Esophagus (tissue), 2 donors: ENCODE results near the gene PLXNB2. TPM values are rescaled to one million over a fixed set of nuclear protein-coding genes. Genes with fewer than 3 reads are reported as not detected.

ENCODE experiments used
- H3K27ac ChIP-seq, 2 donors: one replicate each; pipeline ENCODE4 v1.5.1; 2013; ENCODE audit warnings: low read depth in 2 of 2, mild to moderate bottlenecking in 2 of 2, inconsistent platforms in 1 of 2, low read length in 1 of 2, moderate library complexity in 1 of 2
- H3K27me3 ChIP-seq, 2 donors: one replicate each; pipeline ENCODE4 v1.6.1; 2013; ENCODE audit warnings: low read length in 2 of 2, control low read depth in 1 of 2, mild to moderate bottlenecking in 1 of 2; ENCODE audit not compliant: insufficient read depth in 2 of 2, control insufficient read depth in 1 of 2
- H3K36me3 ChIP-seq, 2 donors: one replicate each; pipeline ENCODE4 v1.6.1; 2013; ENCODE audit warnings: low read length in 1 of 2; ENCODE audit not compliant: control insufficient read depth in 2 of 2, insufficient read depth in 2 of 2
- H3K4me1 ChIP-seq, 2 donors: one replicate each; pipeline ENCODE4 v1.6.1; 2013; ENCODE audit warnings: low read length in 1 of 2; ENCODE audit not compliant: control insufficient read depth in 2 of 2, insufficient read depth in 2 of 2
- H3K4me3 ChIP-seq, 2 donors: one replicate each; pipeline ENCODE4 v1.5.1; 2013; ENCODE audit warnings: low read length in 2 of 2, mild to moderate bottlenecking in 2 of 2, low read depth in 1 of 2, moderate library complexity in 1 of 2
- H3K9me3 ChIP-seq, 2 donors: one replicate each; pipeline ENCODE4 v1.6.1; 2013; ENCODE audit warnings: mild to moderate bottlenecking in 2 of 2, low read depth in 1 of 2, low read length in 1 of 2, moderate library complexity in 1 of 2; ENCODE audit not compliant: control insufficient read depth in 2 of 2, insufficient read depth in 1 of 2
- WGBS, 2 donors: extraction: QIAGEN DNeasy Blood & Tissue Kit; methylation state at CpG; one replicate each; pipeline ENCODE4 v1.1.7; 2013; 5-methylcytosine and 5-hydroxymethylcytosine counted together
- polyA plus RNA-seq, 2 donors: library from polyadenylated mRNA; stranded (reverse); fragments of 200-250 nt; gene quantifications; one replicate each; pipeline ENCODE4 v1.2.3, GENCODE V29; 2013
- donor health status: healthy with polysubstance abuse.
- donor health status: Bipolar disorder and iron deficiency.

Gene PLXNB2, protein sequence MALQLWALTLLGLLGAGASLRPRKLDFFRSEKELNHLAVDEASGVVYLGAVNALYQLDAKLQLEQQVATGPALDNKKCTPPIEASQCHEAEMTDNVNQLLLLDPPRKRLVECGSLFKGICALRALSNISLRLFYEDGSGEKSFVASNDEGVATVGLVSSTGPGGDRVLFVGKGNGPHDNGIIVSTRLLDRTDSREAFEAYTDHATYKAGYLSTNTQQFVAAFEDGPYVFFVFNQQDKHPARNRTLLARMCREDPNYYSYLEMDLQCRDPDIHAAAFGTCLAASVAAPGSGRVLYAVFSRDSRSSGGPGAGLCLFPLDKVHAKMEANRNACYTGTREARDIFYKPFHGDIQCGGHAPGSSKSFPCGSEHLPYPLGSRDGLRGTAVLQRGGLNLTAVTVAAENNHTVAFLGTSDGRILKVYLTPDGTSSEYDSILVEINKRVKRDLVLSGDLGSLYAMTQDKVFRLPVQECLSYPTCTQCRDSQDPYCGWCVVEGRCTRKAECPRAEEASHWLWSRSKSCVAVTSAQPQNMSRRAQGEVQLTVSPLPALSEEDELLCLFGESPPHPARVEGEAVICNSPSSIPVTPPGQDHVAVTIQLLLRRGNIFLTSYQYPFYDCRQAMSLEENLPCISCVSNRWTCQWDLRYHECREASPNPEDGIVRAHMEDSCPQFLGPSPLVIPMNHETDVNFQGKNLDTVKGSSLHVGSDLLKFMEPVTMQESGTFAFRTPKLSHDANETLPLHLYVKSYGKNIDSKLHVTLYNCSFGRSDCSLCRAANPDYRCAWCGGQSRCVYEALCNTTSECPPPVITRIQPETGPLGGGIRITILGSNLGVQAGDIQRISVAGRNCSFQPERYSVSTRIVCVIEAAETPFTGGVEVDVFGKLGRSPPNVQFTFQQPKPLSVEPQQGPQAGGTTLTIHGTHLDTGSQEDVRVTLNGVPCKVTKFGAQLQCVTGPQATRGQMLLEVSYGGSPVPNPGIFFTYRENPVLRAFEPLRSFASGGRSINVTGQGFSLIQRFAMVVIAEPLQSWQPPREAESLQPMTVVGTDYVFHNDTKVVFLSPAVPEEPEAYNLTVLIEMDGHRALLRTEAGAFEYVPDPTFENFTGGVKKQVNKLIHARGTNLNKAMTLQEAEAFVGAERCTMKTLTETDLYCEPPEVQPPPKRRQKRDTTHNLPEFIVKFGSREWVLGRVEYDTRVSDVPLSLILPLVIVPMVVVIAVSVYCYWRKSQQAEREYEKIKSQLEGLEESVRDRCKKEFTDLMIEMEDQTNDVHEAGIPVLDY (N-terminal part only)
- 100 to 1,000 TPM; 107 to 186 TPM for polyA plus RNA-seq

DNA sequence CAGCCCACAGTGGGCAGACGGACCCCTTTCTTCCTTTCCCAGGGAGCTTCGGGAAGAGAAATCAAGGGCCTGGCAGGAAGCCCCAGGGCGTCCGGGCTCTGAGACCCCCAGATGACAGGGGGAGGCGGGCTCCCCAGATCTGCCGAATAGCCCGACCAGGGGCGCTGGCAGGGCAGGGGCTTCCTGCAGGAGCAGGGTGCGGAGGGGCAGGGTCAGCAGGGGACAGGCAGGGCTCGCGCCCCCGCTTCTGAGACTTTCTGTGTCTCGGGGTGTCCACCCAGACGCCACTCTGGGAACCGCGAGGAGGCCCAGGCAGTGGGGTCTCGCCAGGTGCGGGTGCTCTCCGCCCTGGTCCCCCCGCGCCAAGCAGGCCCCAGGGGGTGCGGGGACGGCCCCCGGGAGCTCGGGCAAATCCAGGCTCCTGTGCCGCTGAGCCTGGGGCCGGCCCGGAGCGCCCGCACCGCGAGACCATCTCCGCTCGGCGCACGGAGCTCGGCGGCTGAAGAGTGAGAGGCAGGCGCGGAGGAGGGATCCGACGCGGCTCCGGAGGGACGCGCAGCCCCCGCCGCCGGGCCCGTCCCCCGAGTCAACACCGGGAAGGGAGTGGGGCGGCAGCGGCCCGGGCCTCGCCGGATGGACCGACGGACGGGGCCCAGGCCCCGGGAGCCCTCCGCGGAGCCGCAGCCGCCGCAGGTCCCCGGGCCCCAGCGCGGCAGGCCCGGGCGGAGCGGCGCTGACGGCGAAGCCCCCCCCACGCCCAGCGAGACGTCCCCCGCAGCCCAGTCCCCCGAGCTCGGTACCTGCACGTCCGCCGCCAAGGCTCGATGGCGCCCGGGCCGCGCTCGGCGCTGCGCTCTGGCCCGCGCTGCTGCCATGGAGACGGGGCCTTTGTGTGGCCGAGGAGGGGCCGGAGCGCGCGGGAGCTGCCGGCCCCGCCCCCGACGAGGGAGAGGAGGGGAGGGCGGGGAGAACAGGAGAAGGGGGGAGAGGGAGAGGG, at the start of gene PLXNB2:
TSS of gene PLXNB2 (minus strand) at position 894 of the 997 bp plus-strand sequence. CDS start 17,062 bp downstream, outside the sequence.
- Histone ChIP-seq H3K36me3 (peaks cover 0 to 12% of the 10 kb centered on the region in 2 donors), H3K4me3 (peak within 1 kb of the TSS; percentile 92 to 96), H3K9me3 (no peaks in the 10 kb centered on the region), H3K27ac (peak within 1 kb of the TSS; percentile 92 to 98), H3K27me3 (no peaks in the 10 kb centered on the region), H3K4me1 (peaks cover 23 to 37% of the 10 kb centered on the region in 2 donors)
- 1% methylated on average over 84 to 100 of the region's 105 CpGs for WGBS, 2 donors

DNA sequence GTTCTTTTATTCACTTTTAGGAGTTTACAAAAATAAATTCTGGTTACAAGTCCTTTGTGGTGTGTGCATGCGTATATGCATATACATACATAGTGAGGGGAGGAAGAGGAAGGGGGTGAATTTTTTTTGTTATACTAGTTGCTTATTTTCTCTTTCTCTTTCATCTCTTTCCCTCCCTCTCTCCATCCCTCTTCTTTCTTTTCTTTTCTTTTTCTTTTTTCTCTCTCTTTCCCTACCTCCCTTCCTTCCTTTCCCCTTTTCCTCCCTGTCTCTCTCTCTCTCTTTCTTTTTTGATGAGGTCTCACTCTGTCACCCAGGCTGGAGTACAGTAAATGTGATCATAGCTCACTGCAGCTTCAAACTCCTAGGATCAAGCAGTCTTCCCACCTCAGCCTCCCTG, 49.8 kb upstream of the PLXNB2 start:
- Histone ChIP-seq H3K9me3 (no peaks in the 10 kb centered on the region), H3K27me3 (no peaks in the 10 kb centered on the region), H3K4me3 (no peak overlapping the region), H3K36me3 (peaks cover 0 to 12% of the 10 kb centered on the region in 2 donors), H3K27ac (no peak overlapping the region), H3K4me1 (peaks cover 0 to 6% of the 10 kb centered on the region in 2 donors)
- WGBS, 2 donors = 88 to 93% methylated on average over 1 of the region's 1 CpG

DNA sequence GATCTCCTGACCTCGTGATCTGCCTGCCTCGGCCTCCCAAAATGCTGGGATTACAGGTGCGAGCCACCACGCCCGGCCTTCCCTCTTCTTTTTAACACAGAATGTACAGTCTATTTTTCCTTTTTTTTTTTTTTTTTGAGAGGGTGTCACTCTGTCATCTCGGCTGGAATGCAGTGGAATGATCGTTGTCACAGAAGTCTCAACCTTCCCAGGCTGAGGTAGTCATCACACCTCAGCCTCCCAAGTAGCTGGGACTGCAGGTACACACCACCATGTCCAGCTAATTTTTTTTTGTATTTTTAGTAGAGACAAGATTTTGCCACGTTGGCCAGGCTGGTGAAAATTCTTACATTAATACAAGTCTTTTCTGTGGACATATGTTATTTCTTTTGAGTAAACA, 48.7 kb upstream of the PLXNB2 start:
- 94% methylated on average over 8 of the region's 8 CpGs for WGBS, 2 donors
- H3K27me3 ChIP-seq = no peaks in the 10 kb centered on the region
- H3K4me1 ChIP-seq = peaks cover 0 to under 1% of the 10 kb centered on the region in 2 donors
- no peaks in the 10 kb centered on the region for H3K9me3 ChIP-seq
- H3K4me3 ChIP-seq = no peak overlapping the region
- H3K27ac ChIP-seq = no peak overlapping the region
- H3K36me3 ChIP-seq = peaks cover 0 to 6% of the 10 kb centered on the region in 2 donors

DNA sequence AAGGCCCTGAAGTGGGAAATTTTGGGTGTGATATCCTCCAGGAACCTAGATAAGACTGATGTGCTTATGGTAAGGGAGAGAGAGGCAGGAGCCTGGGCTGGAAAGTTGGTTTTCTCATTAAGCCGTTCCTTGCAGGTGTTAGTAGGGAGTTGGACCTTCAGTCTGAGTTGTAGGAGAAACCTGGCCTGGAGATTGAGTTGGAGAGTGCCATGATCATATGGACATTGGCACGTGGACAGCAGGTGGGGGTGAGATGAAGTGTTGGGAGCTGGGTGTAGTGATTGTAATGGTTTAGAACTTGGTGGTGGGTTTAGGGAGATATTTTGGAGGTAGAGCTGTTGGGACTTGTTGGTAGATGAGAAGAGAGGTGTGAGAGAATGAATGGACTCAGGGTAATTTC, 40.6 kb upstream of the PLXNB2 start:
- no peaks in the 10 kb centered on the region for H3K9me3 ChIP-seq
- peaks cover 2 to 3% of the 10 kb centered on the region in 2 donors for H3K36me3 ChIP-seq
- H3K27me3 ChIP-seq = no peaks in the 10 kb centered on the region
- 55 to 57% methylated on average over 2 of the region's 2 CpGs for WGBS, 2 donors
- H3K4me3 ChIP-seq = no peak overlapping the region
- no peak overlapping the region for H3K27ac ChIP-seq
- peaks cover 2 to 8% of the 10 kb centered on the region in 2 donors for H3K4me1 ChIP-seq

DNA sequence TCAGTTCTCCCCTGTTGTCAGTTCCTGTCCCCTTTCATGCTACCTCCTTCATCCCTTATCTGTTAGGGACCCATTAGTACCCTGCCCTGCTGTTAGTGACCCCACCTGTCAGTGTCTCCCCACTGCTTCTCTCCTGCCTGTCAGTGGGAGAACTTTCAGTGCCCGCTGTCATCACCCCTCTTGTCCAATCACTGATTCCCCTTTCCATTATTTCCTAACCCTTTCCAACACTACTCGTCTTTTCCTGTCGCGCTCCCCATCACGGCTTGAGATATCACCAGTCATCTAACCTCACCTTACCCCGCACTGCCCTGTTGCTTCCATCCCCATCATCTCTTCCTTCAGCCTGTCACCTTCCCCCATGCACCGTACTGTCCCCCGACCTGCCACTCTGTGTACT, 39.7 kb upstream of the PLXNB2 start:
- peak overlapping the region in 1 of 2 donors; percentile 40 for H3K27ac ChIP-seq
- no peak overlapping the region for H3K4me3 ChIP-seq
- H3K9me3 ChIP-seq = no peaks in the 10 kb centered on the region
- H3K27me3 ChIP-seq = no peaks in the 10 kb centered on the region
- WGBS, 2 donors = 83 to 84% methylated on average over 8 of the region's 8 CpGs
- H3K36me3 ChIP-seq = peaks cover 2 to 3% of the 10 kb centered on the region in 2 donors
- peaks cover 2 to 8% of the 10 kb centered on the region in 2 donors for H3K4me1 ChIP-seq

DNA sequence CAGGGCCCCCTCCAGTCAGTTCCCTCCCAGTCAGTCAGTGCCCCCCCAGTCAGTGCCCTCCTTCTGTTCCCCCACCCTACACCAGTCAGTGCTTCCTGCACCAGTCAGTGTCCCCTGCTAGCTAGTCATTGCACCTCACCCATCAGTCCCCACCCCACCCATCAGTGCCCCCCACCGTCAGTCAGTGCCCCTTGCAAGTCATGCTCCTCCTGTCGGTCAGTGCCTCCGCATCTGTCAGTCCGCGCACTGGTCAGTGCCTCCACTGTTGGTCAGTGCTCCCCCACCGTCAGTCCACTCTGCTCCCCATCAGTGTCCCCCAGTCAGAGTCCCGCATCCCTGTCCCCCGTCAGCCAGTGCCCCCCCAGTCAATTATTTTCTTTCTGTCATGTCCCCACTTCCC, 39.0 kb upstream of the PLXNB2 start:
- Histone ChIP-seq H3K27me3 (no peaks in the 10 kb centered on the region), H3K4me3 (no peak overlapping the region), H3K4me1 (peaks cover 2 to 10% of the 10 kb centered on the region in 2 donors), H3K36me3 (peaks cover 2 to 3% of the 10 kb centered on the region in 2 donors), H3K27ac (peak overlapping the region in 1 of 2 donors; percentile 22), H3K9me3 (no peaks in the 10 kb centered on the region)
- 69 to 75% methylated on average over 8 of the region's 8 CpGs for WGBS, 2 donors

DNA sequence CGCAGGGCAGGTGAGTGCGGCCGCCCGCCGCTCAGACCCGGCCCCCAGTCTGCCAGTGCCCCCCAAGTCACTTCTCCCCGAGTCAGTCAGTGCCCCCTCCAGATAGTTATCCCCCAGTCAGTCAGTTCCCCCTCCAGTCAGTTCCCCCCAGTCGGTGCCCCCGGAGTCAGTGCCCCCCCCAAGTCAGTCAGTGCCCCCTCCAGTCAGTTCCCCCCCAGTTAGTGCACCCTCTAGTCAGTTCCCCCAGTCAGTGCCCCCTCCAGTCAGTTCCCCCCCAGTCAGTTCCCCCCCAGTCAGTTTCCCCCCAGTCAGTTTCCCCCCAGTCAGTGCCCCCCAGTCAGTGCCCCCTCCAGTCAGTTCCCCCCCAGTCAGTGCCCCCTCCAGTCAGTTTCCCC, 36.1 kb upstream of the PLXNB2 start:
- WGBS, 2 donors = 0% methylated on average over 4 to 9 of the region's 9 CpGs
- Histone ChIP-seq H3K27me3 (no peaks in the 10 kb centered on the region), H3K4me1 (peaks cover 2 to 14% of the 10 kb centered on the region in 2 donors), H3K27ac (peak overlapping the region; percentile 78 to 80), H3K4me3 (peak overlapping the region; percentile 91 to 95), H3K36me3 (peaks cover 2 to 3% of the 10 kb centered on the region in 2 donors), H3K9me3 (peaks cover 0 to 4% of the 10 kb centered on the region in 2 donors)

DNA sequence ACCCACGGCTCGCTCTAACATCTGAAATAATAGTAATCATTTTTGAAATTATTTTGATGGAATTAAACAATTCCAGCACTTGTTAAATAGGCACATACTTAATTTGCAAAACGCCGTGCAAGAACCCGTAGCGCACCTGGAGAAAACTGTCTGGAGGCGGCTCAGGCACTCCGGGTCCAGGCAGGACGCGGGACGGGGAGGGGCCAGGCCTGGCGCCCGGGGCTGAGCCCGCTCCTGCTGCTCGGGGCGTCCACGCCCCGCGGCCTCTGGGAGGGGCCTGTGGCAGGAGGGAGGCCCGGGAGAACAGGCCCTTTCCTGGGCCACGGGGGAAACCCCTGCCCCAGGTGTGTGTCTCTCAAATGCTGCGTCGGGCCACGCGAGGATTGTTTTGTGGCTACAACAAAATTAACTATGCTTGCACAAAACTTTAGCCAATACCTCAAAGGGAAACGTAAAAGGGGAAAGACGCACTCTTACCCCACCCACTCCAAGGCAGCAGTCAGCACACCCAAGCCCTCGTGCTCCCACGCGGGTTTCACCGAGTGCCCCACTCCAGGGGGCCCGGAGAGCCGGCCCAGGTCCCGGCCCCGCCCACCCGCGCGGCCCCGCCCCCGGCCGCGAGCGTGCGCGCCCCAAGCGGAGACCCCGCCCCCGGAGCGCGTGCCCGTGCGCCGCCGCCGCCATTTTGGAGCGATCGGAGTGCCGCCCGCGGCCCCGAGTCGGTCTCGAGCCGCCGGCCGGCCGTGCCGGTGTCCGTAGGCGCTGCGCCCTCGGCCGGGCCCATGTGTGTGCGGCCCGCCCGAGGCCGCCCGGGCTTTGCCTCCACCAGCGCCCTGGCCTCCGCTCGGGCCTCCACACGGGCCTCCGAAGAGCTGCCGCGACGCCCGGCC, 35.5 kb upstream of the PLXNB2 start, which contains the start of gene PPP6R2:
TSS of gene PPP6R2 (plus strand) at position 677 of the 890 bp plus-strand sequence. CDS start 50,582 bp downstream, outside the sequence.
- Histone ChIP-seq H3K36me3 (peaks cover 2 to 3% of the 10 kb centered on the region in 2 donors), H3K4me3 (peak within 1 kb of the TSS; percentile 91 to 95), H3K4me1 (peaks cover 2 to 15% of the 10 kb centered on the region in 2 donors), H3K9me3 (peaks cover 0 to 4% of the 10 kb centered on the region in 2 donors), H3K27me3 (no peaks in the 10 kb centered on the region), H3K27ac (peak within 1 kb of the TSS; percentile 80 to 82)
- WGBS, 2 donors = 1% methylated on average over 45 to 87 of the region's 87 CpGs
